ENCODE results near the gene SPEG.
A peak's percentile ranks its signal among the peaks of the same experiment; 100 is the strongest.

The SPEG gene

GRCh38 chr2:219470429-219470828 is 35.8 kb downstream of the SPEG start:
- Histone ChIP-seq H3K4me1 (ENCODE audit: control insufficient read depth, low read depth, low read length) (no peaks in the 10 kb centered on the region), H3K4me3 (ENCODE audit: low read length) (no peak overlapping the region), H3K9me3 (ENCODE audit: control insufficient read depth, low read depth, low read length) (no peaks in the 10 kb centered on the region), H3K36me3 (ENCODE audit: control insufficient read depth, low read depth, low read length) (no peaks in the 10 kb centered on the region), H3K27ac (ENCODE audit: low read length) (no peak overlapping the region), H3K27me3 (ENCODE audit: control insufficient read depth, insufficient read depth, low read length) (no peaks in the 10 kb centered on the region), H3K9ac (ENCODE audit: low read length) (no peak overlapping the region)

DNA sequence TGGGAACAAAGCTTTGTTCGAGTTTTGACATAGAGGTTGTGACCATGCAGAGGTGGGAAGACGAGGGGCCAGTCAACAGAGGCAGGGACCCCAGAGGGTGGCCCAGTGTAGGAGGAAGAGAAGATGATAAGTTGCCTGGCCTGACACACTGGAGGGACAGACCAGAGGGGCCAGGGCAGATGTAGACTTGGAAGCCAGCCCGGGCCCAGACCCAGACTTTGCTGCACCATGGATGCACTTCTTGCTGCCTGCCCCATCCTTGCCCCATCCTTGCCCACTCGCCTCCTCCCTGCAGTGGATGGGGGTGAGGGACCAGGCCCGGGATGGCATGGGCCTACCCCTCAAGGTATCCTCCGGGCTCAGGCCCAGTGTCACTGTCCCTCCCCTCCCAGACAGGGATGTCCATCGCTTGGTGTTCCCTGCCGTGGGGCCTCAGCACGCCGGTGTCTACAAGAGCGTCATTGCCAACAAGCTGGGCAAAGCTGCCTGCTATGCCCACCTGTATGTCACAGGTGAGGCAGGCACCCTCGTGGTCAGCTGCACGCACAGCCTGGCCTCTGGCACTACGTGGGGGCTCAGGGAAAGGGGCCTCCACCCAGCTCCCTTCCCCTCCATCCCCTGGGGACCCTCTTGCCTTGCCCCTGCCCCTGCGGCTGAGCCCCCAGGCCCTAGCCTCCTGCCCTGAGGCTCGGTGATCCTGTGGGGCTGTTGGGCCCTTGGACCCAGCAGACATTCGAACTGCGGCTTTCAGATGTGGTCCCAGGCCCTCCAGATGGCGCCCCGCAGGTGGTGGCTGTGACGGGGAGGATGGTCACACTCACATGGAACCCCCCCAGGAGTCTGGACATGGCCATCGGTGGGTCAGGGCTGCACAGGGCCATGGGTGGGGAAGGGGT is 37.1 kb downstream of the SPEG start:
- no peak overlapping the region for H3K4me3 ChIP-seq (ENCODE audit: low read length)
- no peaks in the 10 kb centered on the region for H3K4me1 ChIP-seq (ENCODE audit: control insufficient read depth, low read depth, low read length)
- H3K36me3 ChIP-seq (ENCODE audit: control insufficient read depth, low read depth, low read length) = no peaks in the 10 kb centered on the region
- H3K27ac ChIP-seq (ENCODE audit: low read length) = no peak overlapping the region
- no peak overlapping the region for H3K9ac ChIP-seq (ENCODE audit: low read length)
- no peaks in the 10 kb centered on the region for H3K9me3 ChIP-seq (ENCODE audit: control insufficient read depth, low read depth, low read length)
- no peaks in the 10 kb centered on the region for H3K27me3 ChIP-seq (ENCODE audit: control insufficient read depth, insufficient read depth, low read length)

GRCh38 chr2:219472629-219473187 is 38.1 kb downstream of the SPEG start:
- no peaks in the 10 kb centered on the region for H3K27me3 ChIP-seq (ENCODE audit: control insufficient read depth, insufficient read depth, low read length)
- no peak overlapping the region for H3K4me3 ChIP-seq (ENCODE audit: low read length)
- no peak overlapping the region for H3K9ac ChIP-seq (ENCODE audit: low read length)
- H3K4me1 ChIP-seq (ENCODE audit: control insufficient read depth, low read depth, low read length) = no peaks in the 10 kb centered on the region
- no peaks in the 10 kb centered on the region for H3K36me3 ChIP-seq (ENCODE audit: control insufficient read depth, low read depth, low read length)
- H3K27ac ChIP-seq (ENCODE audit: low read length) = no peak overlapping the region
- no peaks in the 10 kb centered on the region for H3K9me3 ChIP-seq (ENCODE audit: control insufficient read depth, low read depth, low read length)

DNA sequence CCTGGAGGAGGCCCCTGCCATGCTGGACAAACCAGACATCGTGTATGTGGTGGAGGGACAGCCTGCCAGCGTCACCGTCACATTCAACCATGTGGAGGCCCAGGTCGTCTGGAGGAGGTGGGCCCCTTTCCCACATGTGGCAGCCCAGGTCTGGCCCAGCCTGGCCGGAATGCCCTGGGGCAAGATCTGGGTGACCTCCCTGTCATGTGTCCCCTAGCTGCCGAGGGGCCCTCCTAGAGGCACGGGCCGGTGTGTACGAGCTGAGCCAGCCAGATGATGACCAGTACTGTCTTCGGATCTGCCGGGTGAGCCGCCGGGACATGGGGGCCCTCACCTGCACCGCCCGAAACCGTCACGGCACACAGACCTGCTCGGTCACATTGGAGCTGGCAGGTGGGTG is 38.9 kb downstream of the SPEG start:
- no peak overlapping the region for H3K9ac ChIP-seq (ENCODE audit: low read length)
- H3K4me3 ChIP-seq (ENCODE audit: low read length) = no peak overlapping the region
- H3K4me1 ChIP-seq (ENCODE audit: control insufficient read depth, low read depth, low read length) = no peaks in the 10 kb centered on the region
- H3K9me3 ChIP-seq (ENCODE audit: control insufficient read depth, low read depth, low read length) = no peaks in the 10 kb centered on the region
- no peaks in the 10 kb centered on the region for H3K36me3 ChIP-seq (ENCODE audit: control insufficient read depth, low read depth, low read length)
- H3K27me3 ChIP-seq (ENCODE audit: control insufficient read depth, insufficient read depth, low read length) = no peaks in the 10 kb centered on the region
- H3K27ac ChIP-seq (ENCODE audit: low read length) = no peak overlapping the region

DNA sequence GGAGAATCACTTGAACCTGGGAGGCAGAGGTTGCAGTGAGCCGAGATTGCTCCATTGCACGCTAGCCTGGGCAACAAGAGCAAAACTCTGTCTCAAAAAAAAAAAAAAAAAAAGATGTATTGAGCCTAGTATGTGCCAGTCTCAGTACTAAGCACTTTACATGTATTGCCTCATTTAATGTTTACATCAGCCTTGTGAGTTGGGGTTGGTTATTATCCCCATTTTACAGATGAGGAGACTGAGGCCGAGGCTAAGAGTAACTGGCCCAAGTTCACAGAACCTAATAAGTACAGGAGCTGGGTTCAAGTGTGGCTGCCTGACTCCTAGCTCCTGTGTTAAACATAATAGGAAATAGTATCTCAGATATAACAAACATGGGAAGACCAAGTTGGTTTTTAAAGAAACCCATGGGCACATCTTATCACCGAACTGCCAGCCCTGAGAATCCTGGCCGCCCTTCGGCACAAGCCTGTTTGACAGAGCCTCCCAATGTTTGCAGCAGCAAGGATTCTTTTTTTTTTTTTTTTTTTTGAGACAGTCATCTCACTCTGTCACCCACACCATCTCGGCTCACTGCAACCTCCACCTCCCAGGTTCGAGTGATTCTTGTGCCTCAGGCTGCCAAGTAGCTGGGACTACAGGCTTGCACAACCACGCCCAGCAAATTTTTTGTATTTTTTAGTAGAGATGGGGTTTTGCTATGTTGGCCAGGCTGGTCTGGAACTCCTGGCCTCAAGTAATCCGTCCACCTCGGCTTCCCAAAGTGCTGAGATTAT is 39.8 kb downstream of the SPEG start:
- H3K27ac ChIP-seq (ENCODE audit: low read length) = no peak overlapping the region
- H3K9ac ChIP-seq (ENCODE audit: low read length) = no peak overlapping the region
- H3K9me3 ChIP-seq (ENCODE audit: control insufficient read depth, low read depth, low read length) = no peaks in the 10 kb centered on the region
- H3K4me1 ChIP-seq (ENCODE audit: control insufficient read depth, low read depth, low read length) = no peaks in the 10 kb centered on the region
- no peaks in the 10 kb centered on the region for H3K36me3 ChIP-seq (ENCODE audit: control insufficient read depth, low read depth, low read length)
- no peaks in the 10 kb centered on the region for H3K27me3 ChIP-seq (ENCODE audit: control insufficient read depth, insufficient read depth, low read length)
- no peak overlapping the region for H3K4me3 ChIP-seq (ENCODE audit: low read length)

DNA sequence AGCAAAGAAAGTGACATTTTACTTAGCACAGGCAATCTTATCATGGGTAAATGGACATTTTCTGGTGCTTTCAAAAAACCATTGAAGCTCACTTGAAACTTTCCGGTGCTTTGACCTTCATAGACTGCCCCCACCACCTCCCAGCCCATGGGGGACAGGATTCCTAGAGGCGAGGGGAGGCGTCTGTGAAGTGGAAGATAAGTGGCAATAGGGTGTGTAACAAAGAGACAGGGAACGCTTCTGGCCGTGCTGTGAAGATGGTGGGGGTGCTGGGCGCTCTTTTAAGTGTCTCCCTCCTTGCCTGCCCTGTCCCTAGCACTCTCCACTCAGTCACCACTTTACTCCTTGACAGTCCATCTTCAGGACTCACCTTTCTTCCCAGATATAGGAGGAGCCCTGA is 40.6 kb downstream of the SPEG start:
- no peaks in the 10 kb centered on the region for H3K4me1 ChIP-seq (ENCODE audit: control insufficient read depth, low read depth, low read length)
- H3K9ac ChIP-seq (ENCODE audit: low read length) = no peak overlapping the region
- no peak overlapping the region for H3K4me3 ChIP-seq (ENCODE audit: low read length)
- no peaks in the 10 kb centered on the region for H3K27me3 ChIP-seq (ENCODE audit: control insufficient read depth, insufficient read depth, low read length)
- no peak overlapping the region for H3K27ac ChIP-seq (ENCODE audit: low read length)
- no peaks in the 10 kb centered on the region for H3K9me3 ChIP-seq (ENCODE audit: control insufficient read depth, low read depth, low read length)
- H3K36me3 ChIP-seq (ENCODE audit: control insufficient read depth, low read depth, low read length) = no peaks in the 10 kb centered on the region

GRCh38 chr2:219475697-219476651 is 41.3 kb downstream of the SPEG start:
- Histone ChIP-seq H3K27ac (ENCODE audit: low read length) (no peak overlapping the region), H3K4me1 (ENCODE audit: control insufficient read depth, low read depth, low read length) (no peaks in the 10 kb centered on the region)

GRCh38 chr2:219476652-219477151 is 42.1 kb downstream of the SPEG start:
- Histone ChIP-seq H3K36me3 (ENCODE audit: control insufficient read depth, low read depth, low read length) (no peaks in the 10 kb centered on the region), H3K4me1 (ENCODE audit: control insufficient read depth, low read depth, low read length) (no peaks in the 10 kb centered on the region), H3K27ac (ENCODE audit: low read length) (no peak overlapping the region), H3K4me3 (ENCODE audit: low read length) (peak overlapping the region; percentile 47), H3K9me3 (ENCODE audit: control insufficient read depth, low read depth, low read length) (no peaks in the 10 kb centered on the region), H3K9ac (ENCODE audit: low read length) (no peak overlapping the region), H3K27me3 (ENCODE audit: control insufficient read depth, insufficient read depth, low read length) (no peaks in the 10 kb centered on the region)

More at GRCh38 chr2:219475697-219476651, 41.3 kb downstream of the SPEG start:
- Histone ChIP-seq H3K36me3 (ENCODE audit: control insufficient read depth, low read depth, low read length) (no peaks in the 10 kb centered on the region), H3K4me3 (ENCODE audit: low read length) (peak overlapping the region; percentile 47), H3K9me3 (ENCODE audit: control insufficient read depth, low read depth, low read length) (no peaks in the 10 kb centered on the region), H3K27me3 (ENCODE audit: control insufficient read depth, insufficient read depth, low read length) (no peaks in the 10 kb centered on the region), H3K9ac (ENCODE audit: low read length) (no peak overlapping the region)

DNA sequence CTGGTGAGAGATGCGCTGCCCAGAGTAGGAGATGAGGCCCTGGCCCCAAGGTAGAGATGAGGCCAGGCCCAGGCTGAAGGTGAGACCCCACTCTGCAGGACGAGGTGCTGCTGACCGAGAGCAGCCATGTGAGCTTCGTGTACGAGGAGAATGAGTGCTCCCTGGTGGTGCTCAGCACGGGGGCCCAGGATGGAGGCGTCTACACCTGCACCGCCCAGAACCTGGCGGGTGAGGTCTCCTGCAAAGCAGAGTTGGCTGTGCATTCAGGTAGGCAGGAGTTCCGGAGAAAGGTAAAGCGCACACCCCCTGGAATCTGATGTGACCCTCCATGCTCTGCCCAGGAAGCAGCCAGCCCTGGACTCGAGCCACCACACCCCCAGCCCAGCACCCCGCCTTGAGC is 42.5 kb downstream of the SPEG start:
- H3K4me1 ChIP-seq (ENCODE audit: control insufficient read depth, low read depth, low read length) = no peaks in the 10 kb centered on the region
- no peak overlapping the region for H3K27ac ChIP-seq (ENCODE audit: low read length)
- H3K9me3 ChIP-seq (ENCODE audit: control insufficient read depth, low read depth, low read length) = no peaks in the 10 kb centered on the region
- H3K27me3 ChIP-seq (ENCODE audit: control insufficient read depth, insufficient read depth, low read length) = no peaks in the 10 kb centered on the region
- no peak overlapping the region for H3K9ac ChIP-seq (ENCODE audit: low read length)
- peak overlapping the region; percentile 47 for H3K4me3 ChIP-seq (ENCODE audit: low read length)
- no peaks in the 10 kb centered on the region for H3K36me3 ChIP-seq (ENCODE audit: control insufficient read depth, low read depth, low read length)

DNA sequence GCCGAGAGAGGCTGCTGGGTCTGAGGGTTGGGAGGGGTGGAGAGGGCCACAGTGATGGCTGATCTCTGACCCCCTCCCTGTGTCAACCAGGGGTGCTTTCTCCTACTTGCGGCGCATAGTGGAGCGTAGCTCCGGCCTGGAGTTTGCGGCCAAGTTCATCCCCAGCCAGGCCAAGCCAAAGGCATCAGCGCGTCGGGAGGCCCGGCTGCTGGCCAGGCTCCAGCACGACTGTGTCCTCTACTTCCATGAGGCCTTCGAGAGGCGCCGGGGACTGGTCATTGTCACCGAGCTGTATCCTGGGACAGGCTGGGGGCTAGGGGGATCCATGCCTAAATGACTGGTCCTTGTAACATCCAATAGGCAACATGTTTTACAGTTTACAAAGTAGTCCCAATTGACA is 43.2 kb downstream of the SPEG start:
- Histone ChIP-seq H3K4me1 (ENCODE audit: control insufficient read depth, low read depth, low read length) (no peaks in the 10 kb centered on the region), H3K36me3 (ENCODE audit: control insufficient read depth, low read depth, low read length) (no peaks in the 10 kb centered on the region), H3K9ac (ENCODE audit: low read length) (no peak overlapping the region), H3K4me3 (ENCODE audit: low read length) (no peak overlapping the region), H3K9me3 (ENCODE audit: control insufficient read depth, low read depth, low read length) (no peaks in the 10 kb centered on the region), H3K27me3 (ENCODE audit: control insufficient read depth, insufficient read depth, low read length) (peaks cover 1% of the 10 kb centered on the region), H3K27ac (ENCODE audit: low read length) (no peak overlapping the region)

DNA sequence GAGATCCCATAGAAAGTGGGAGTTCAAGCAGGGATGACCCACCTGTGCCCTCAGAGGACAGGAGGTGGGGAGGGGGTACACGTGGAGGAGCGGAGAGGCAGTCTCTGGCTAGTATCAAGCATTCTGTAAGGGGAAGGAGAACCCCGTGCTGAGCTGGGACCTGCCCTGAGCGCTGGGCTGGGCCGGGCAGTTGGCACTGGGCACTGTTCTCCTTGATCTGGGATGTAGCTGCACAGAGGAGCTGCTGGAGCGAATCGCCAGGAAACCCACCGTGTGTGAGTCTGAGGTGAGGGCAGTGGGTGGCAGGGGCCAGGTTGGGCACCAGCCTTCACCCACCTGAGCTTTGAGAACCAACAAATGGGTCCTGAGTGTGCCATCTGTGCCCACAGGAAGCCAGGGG is 44.3 kb downstream of the SPEG start:
- Histone ChIP-seq H3K27ac (ENCODE audit: low read length) (no peak overlapping the region), H3K4me1 (ENCODE audit: control insufficient read depth, low read depth, low read length) (no peaks in the 10 kb centered on the region), H3K9me3 (ENCODE audit: control insufficient read depth, low read depth, low read length) (no peaks in the 10 kb centered on the region), H3K4me3 (ENCODE audit: low read length) (no peak overlapping the region), H3K9ac (ENCODE audit: low read length) (no peak overlapping the region), H3K36me3 (ENCODE audit: control insufficient read depth, low read depth, low read length) (no peaks in the 10 kb centered on the region), H3K27me3 (ENCODE audit: control insufficient read depth, insufficient read depth, low read length) (peaks cover 12% of the 10 kb centered on the region)

All from iPS-18a (cell line).